Large intestine (tissue), 3 donors: Measurements from ENCODE around the gene TECPR2. TPM values are rescaled to one million over a fixed set of nuclear protein-coding genes. Genes with fewer than 3 reads are reported as not detected.
A peak's percentile ranks its signal among the peaks of the same experiment; 100 is the strongest.

Source experiments
- DNase-seq, 2 donors: peaks; one replicate each; pipeline versions ENCODE4 v3.0.0 to v3.0.0-alpha.2; 2013
- H3K27ac ChIP-seq: one replicate; pipeline ENCODE4 v1.5.1; 2013; ENCODE audit warnings: low read length
- H3K27me3 ChIP-seq: 2 replicates; pipeline ENCODE4 v1.6.1; 2013; ENCODE audit warnings: low read length; ENCODE audit not compliant: control insufficient read depth, insufficient read depth
- H3K36me3 ChIP-seq: 2 replicates; pipeline ENCODE4 v1.6.1; 2013; ENCODE audit warnings: low read length; ENCODE audit not compliant: control insufficient read depth, insufficient read depth
- H3K4me1 ChIP-seq: one replicate; pipeline ENCODE4 v1.6.1; 2013; ENCODE audit warnings: low read length; ENCODE audit not compliant: control insufficient read depth, insufficient read depth
- H3K4me3 ChIP-seq: one replicate; pipeline ENCODE4 v1.5.1; 2013; ENCODE audit warnings: low read length
- H3K9me3 ChIP-seq: one replicate; pipeline ENCODE4 v1.6.1; 2013; ENCODE audit warnings: mild to moderate bottlenecking, low read depth, low read length, moderate library complexity; ENCODE audit not compliant: control insufficient read depth
- WGBS: methylation state at CpG from one replicate; pipeline ENCODE4 v1.1.5; 2013; ENCODE audit warnings: low lambda C conversion rate; ENCODE audit not compliant: insufficient coverage; 5-methylcytosine and 5-hydroxymethylcytosine counted together
- polyA plus RNA-seq: library from polyadenylated mRNA; unstranded; fragments of 120-200 nt; gene quantifications from one replicate; pipeline ENCODE4 v1.2.1, GENCODE V29; 2013

The TECPR2 gene
- polyA plus RNA-seq, 1 donor = 10.6 TPM

GRCh38 chr14:102424520-102424919 lies 61.8 kb downstream of the TECPR2 start:
- Histone ChIP-seq H3K9me3 (no peaks in the 10 kb centered on the region), H3K4me3 (no peak overlapping the region), H3K27me3 (no peaks in the 10 kb centered on the region), H3K27ac (no peak overlapping the region), H3K36me3 (peaks cover 10% of the 10 kb centered on the region), H3K4me1 (no peaks in the 10 kb centered on the region)
- 100% methylated on average over 1 of the region's 4 CpGs for WGBS
- no peak for DNase-seq

- H3K36me3 ChIP-seq = peaks cover 7% of the 10 kb centered on the region
- DNase-seq = no peak
- H3K27me3 ChIP-seq = no peaks in the 10 kb centered on the region
- H3K4me1 ChIP-seq = no peaks in the 10 kb centered on the region
- no peak overlapping the region for H3K4me3 ChIP-seq
- H3K27ac ChIP-seq = no peak overlapping the region
- H3K9me3 ChIP-seq = no peaks in the 10 kb centered on the region
- whole genome bisulfite sequencing = 100% methylated on average over 1 of the region's 10 CpGs
Measured at GRCh38 chr14:102424923-102425322, 62.2 kb downstream of the TECPR2 start.

GRCh38 chr14:102426796-102427195 lies 64.1 kb downstream of the TECPR2 start:
- Histone ChIP-seq H3K27ac (no peak overlapping the region), H3K27me3 (no peaks in the 10 kb centered on the region), H3K4me3 (no peak overlapping the region), H3K4me1 (no peaks in the 10 kb centered on the region), H3K36me3 (peaks cover 15% of the 10 kb centered on the region), H3K9me3 (no peaks in the 10 kb centered on the region)
- no peak for DNase-seq
- no CpG with 5 or more reads among the region's 6 CpGs for WGBS

DNA sequence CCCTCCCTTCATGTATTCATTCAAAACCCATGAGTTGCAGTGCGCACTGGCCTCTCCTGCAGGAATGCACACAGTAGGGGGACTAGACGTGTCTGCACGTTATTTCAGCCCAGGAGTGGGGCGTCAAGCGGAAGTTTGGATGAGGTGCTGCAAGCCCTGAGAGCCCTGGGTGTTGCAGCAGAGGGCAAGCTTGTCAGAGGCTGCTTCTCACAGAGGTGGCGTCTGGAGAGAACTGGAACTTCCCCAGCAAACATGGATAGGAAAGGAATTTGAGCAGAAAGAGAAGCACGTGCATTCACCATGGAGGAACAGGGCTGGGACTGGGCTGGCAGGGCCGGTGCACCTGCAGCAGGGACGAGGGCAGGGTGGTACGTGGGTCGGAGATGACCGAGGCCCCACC lies 64.9 kb downstream of the TECPR2 start:
- Histone ChIP-seq H3K4me3 (no peak overlapping the region), H3K27ac (no peak overlapping the region), H3K9me3 (no peaks in the 10 kb centered on the region), H3K27me3 (no peaks in the 10 kb centered on the region), H3K36me3 (peaks cover 18% of the 10 kb centered on the region), H3K4me1 (no peaks in the 10 kb centered on the region)
- DNase-seq = no peak
- no CpG with 5 or more reads among the region's 12 CpGs for WGBS

GRCh38 chr14:102430212-102430908 lies 67.6 kb downstream of the TECPR2 start:
- WGBS = no CpG with 5 or more reads among the region's 8 CpGs
- Histone ChIP-seq H3K27ac (no peak overlapping the region), H3K9me3 (no peaks in the 10 kb centered on the region), H3K27me3 (no peaks in the 10 kb centered on the region), H3K4me1 (no peaks in the 10 kb centered on the region), H3K4me3 (no peak overlapping the region), H3K36me3 (peaks cover 26% of the 10 kb centered on the region)
- no peak for DNase-seq

DNA sequence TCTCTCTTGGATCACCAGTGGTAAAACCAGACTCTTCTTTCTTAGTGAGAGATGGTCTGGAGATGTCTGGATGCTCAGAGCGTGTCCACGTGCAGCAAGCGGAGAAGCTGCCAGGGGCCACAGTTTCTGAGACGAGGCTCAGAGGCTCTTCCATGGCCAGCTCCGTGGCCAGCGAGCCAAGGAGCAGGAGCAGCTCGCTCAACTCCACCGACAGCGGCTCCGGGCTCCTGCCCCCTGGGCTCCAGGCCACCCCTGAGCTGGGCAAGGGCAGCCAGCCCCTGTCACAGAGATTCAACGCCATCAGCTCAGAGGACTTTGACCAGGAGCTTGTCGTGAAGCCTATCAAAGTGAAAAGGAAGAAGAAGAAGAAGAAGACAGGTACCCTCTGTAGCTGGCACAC lies 69.0 kb downstream of the TECPR2 start:
- DNase-seq = no peak
- Histone ChIP-seq H3K27ac (no peak overlapping the region), H3K4me3 (no peak overlapping the region), H3K4me1 (no peaks in the 10 kb centered on the region), H3K9me3 (no peaks in the 10 kb centered on the region), H3K36me3 (peaks cover 34% of the 10 kb centered on the region), H3K27me3 (no peaks in the 10 kb centered on the region)
- no CpG with 5 or more reads among the region's 12 CpGs for WGBS

- Histone ChIP-seq H3K4me1 (no peaks in the 10 kb centered on the region), H3K36me3 (peaks cover 36% of the 10 kb centered on the region), H3K27ac (no peak overlapping the region), H3K27me3 (no peaks in the 10 kb centered on the region), H3K9me3 (no peaks in the 10 kb centered on the region), H3K4me3 (no peak overlapping the region)
- DNase-seq = no peak
- WGBS = no CpG with 5 or more reads among the region's 11 CpGs
Measured at GRCh38 chr14:102434647-102435175, 72.0 kb downstream of the TECPR2 start.

- Histone ChIP-seq H3K27me3 (no peaks in the 10 kb centered on the region), H3K27ac (no peak overlapping the region), H3K4me3 (peak overlapping the region; percentile 3), H3K4me1 (peaks cover 21% of the 10 kb centered on the region), H3K9me3 (no peaks in the 10 kb centered on the region), H3K36me3 (peaks cover 39% of the 10 kb centered on the region)
- DNase-seq = peak; percentile 86
- 100% methylated on average over 3 of the region's 31 CpGs for WGBS
Measured at GRCh38 chr14:102437997-102438915, 75.5 kb downstream of the TECPR2 start.

DNA sequence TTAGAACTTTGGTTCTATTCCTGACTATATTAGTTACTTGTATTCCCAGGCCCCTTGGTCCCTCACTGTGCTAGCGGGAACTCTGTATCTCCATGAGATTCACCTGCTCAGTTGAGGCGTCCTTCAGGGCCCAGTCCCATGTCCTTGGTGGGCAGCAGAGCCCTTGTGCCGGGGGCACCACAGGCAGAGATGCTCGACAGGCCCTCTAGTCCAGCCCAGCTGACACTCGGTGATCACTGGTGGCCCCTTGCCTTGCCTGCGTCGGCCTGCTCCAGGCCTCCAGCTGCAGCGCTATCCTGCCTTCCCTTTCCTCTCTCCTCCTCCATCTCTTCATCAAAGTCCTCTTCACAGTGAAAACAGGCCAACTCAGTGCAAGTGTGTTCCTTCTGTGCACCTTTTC lies 76.8 kb downstream of the TECPR2 start:
- H3K36me3 ChIP-seq = peaks cover 47% of the 10 kb centered on the region
- WGBS = 100% methylated on average over 2 of the region's 8 CpGs

GRCh38 chr14:102440392-102440791 lies 77.7 kb downstream of the TECPR2 start:
- DNase-seq = no peak
- no CpG with 5 or more reads among the region's 11 CpGs for WGBS
- no peaks in the 10 kb centered on the region for H3K27me3 ChIP-seq
- peaks cover 50% of the 10 kb centered on the region for H3K36me3 ChIP-seq
- peaks cover 28% of the 10 kb centered on the region for H3K4me1 ChIP-seq
- no peak overlapping the region for H3K27ac ChIP-seq
- H3K9me3 ChIP-seq = no peaks in the 10 kb centered on the region
- no peak overlapping the region for H3K4me3 ChIP-seq

More for the DNA sequence above, 76.8 kb downstream of the TECPR2 start:
- Histone ChIP-seq H3K27me3 (no peaks in the 10 kb centered on the region), H3K27ac (no peak overlapping the region), H3K4me1 (peaks cover 28% of the 10 kb centered on the region), H3K9me3 (no peaks in the 10 kb centered on the region), H3K4me3 (no peak overlapping the region)
- DNase-seq = no peak
